ENCODE data around the gene HOXC6. TPM values are rescaled to one million over a fixed set of nuclear protein-coding genes. Genes with fewer than 3 reads are reported as not detected.

Gene HOXC6
- total and polyA plus RNA-seq, 9 of the 15 experiments (the other 6 are each of a cell fraction or from before 2014, with no cell fraction given), result 0.06 to 4.0 (median 1.4) TPM

GRCh38 chr12:53999559-54000115 is 28.6 kb upstream of the HOXC6 start (continued):
- TF ChIP-seq OTX1 (CRISPR knock-in tag; IDR thresholded peaks at IDR 0.05), result no peak
- no peak for TF ChIP-seq NFE2L1 (tag; IDR thresholded peaks at IDR 0.05; ENCODE audit: borderline replicate concordance, low read depth)
- 0 out of 2 replicates have a peak, but pooled peaks have one; percentile 21 for TF ChIP-seq RB1 (IDR thresholded peaks at IDR 0.05; ENCODE audit: low read depth)
- TF ChIP-seq GTF2E2 (tag; IDR thresholded peaks at IDR 0.05), result no peak; the same call in 1 of the 2 replicates
- TF ChIP-seq RBM22 (IDR thresholded peaks at IDR 0.05; ENCODE audit: low read depth, low read length, poor library complexity, severe bottlenecking), result no peak
- TF ChIP-seq, protein P1, sequence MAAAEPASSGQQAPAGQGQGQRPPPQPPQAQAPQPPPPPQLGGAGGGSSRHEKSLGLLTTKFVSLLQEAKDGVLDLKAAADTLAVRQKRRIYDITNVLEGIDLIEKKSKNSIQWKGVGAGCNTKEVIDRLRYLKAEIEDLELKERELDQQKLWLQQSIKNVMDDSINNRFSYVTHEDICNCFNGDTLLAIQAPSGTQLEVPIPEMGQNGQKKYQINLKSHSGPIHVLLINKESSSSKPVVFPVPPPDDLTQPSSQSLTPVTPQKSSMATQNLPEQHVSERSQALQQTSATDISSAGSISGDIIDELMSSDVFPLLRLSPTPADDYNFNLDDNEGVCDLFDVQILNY (CRISPR knock-in tag; IDR thresholded peaks at IDR 0.05), result no peak
- no peak; the same call in 1 of the 2 replicates for TF ChIP-seq GABPA (tag; conservative IDR thresholded peaks at IDR 0.05; ENCODE audit: low read depth)
- TF ChIP-seq RAD51 (IDR thresholded peaks at IDR 0.05; ENCODE audit: borderline replicate concordance, low read depth), result peak; percentile 94
- no peak for TF ChIP-seq TCF7L2 (IDR thresholded peaks at IDR 0.05; ENCODE audit: low read depth, low read length)
- TF ChIP-seq SRF (CRISPR knock-in tag; IDR thresholded peaks at IDR 0.05), result no peak
- TF ChIP-seq, protein P2, sequence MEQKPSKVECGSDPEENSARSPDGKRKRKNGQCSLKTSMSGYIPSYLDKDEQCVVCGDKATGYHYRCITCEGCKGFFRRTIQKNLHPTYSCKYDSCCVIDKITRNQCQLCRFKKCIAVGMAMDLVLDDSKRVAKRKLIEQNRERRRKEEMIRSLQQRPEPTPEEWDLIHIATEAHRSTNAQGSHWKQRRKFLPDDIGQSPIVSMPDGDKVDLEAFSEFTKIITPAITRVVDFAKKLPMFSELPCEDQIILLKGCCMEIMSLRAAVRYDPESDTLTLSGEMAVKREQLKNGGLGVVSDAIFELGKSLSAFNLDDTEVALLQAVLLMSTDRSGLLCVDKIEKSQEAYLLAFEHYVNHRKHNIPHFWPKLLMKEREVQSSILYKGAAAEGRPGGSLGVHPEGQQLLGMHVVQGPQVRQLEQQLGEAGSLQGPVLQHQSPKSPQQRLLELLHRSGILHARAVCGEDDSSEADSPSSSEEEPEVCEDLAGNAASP (IDR thresholded peaks at IDR 0.05), result no peak
- TF ChIP-seq CHD4 (IDR thresholded peaks at IDR 0.05; ENCODE audit: insufficient read depth, insufficient replicate concordance, low read depth, low read length, poor library complexity, severe bottlenecking), result no peak
- TF ChIP-seq HEY1 (CRISPR knock-in tag; IDR thresholded peaks at IDR 0.05; ENCODE audit: borderline replicate concordance), result no peak
- no peak for TF ChIP-seq STAT5A (IDR thresholded peaks at IDR 0.05; ENCODE audit: borderline replicate concordance, low read length)
- TF ChIP-seq UBTF (IDR thresholded peaks at IDR 0.05; ENCODE audit: borderline replicate concordance in 1 of 2, low read depth in 2 of 2, low read length in 2 of 2), result no peak
- TF ChIP-seq RCOR1 (IDR thresholded peaks at IDR 0.05; ENCODE audit: borderline replicate concordance in 1 of 2, low read depth in 2 of 2, low read length in 2 of 2), result 0 out of 4 replicates have a peak, but pooled peaks of 1 of the 2 experiments have one; percentile 7
- TF ChIP-seq, protein P3, sequence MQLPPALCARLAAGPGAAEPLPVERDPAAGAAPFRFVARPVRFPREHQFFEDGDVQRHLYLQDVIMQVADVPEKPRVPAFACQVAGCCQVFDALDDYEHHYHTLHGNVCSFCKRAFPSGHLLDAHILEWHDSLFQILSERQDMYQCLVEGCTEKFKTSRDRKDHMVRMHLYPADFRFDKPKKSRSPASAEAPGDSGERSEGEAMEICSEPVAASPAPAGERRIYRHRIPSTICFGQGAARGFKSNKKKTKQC (CRISPR knock-in tag; IDR thresholded peaks at IDR 0.05), result no peak
- TF ChIP-seq TEAD4 (IDR thresholded peaks at IDR 0.05; ENCODE audit: low read length), result no peak
- no peak for TF ChIP-seq TEAD4 (CRISPR knock-in tag; IDR thresholded peaks at IDR 0.05; ENCODE audit: borderline replicate concordance)
- no peak for TF ChIP-seq E2F3 (CRISPR knock-in tag; IDR thresholded peaks at IDR 0.05)
- TF ChIP-seq HBP1 (CRISPR knock-in tag; IDR thresholded peaks at IDR 0.05), result no peak
